HEK293 (cell line): ENCODE data around the gene SNCB.
A peak's percentile ranks its signal among the peaks of the same experiment; 100 is the strongest.

Experiments used
- CTCF ChIA-PET: fragments of 350-600 bp; formaldehyde crosslinking; extraction: SDS; loops from one replicate; lab custom pipeline; 2021; ENCODE audit warnings: antibody characterized with exemption; lab: Yijun Ruan, JAX
- POLR2A ChIA-PET: fragments of 300-600 bp; formaldehyde crosslinking; extraction: SDS; loops from one replicate; lab custom pipeline; 2020; ENCODE audit warnings: antibody characterized with exemption, inconsistent platforms; lab: Yijun Ruan, JAX
- H3K27ac ChIP-seq: fragments of 200-500 bp; sonication (Bioruptor generic); 2 replicates; pipeline ENCODE4 v1.5.1; 2014; ENCODE audit warnings: low read depth, low read length, control low read depth, inconsistent platforms; ENCODE audit errors: extremely low read depth
- H3K36me3 ChIP-seq, 2 experiments: fragments of 200-500 bp in 1 of 2; sonication (Bioruptor generic) in 1 of 2; 1 replicate in 1 of 2; 2 replicates in 1 of 2; pipeline ENCODE4 v1.5.1; 2014 to 2017; ENCODE audit warnings: inconsistent platforms in 2 of 2, low read length in 2 of 2; ENCODE audit not compliant: control insufficient read depth in 2 of 2, insufficient read depth in 1 of 2
- H3K4me1 ChIP-seq: fragments of 200-500 bp; sonication (Bioruptor generic); 2 replicates; pipeline ENCODE4 v1.5.1; 2014; ENCODE audit warnings: mild to moderate bottlenecking, low read length, inconsistent platforms; ENCODE audit not compliant: control insufficient read depth, insufficient read depth
- H3K4me3 ChIP-seq: 2 replicates; pipeline ENCODE4 v1.5.1; 2011; ENCODE audit warnings: low read depth, mild to moderate bottlenecking, control low read depth, low read length, moderate library complexity
- H3K9me3 ChIP-seq: fragments of 200-500 bp; sonication (Bioruptor generic); 2 replicates; pipeline ENCODE4 v1.5.1; 2014; ENCODE audit warnings: low read depth, low read length, inconsistent platforms; ENCODE audit not compliant: control insufficient read depth, insufficient read depth
- GLIS2 ChIP-seq: fragments of 450-650 bp; formaldehyde crosslinking; IDR thresholded peaks from 2 replicates; pipeline ENCODE4 v1.5.1; 2016; ENCODE audit warnings: missing biosample characterization, missing genetic modification characterization
- IKZF3 ChIP-seq: fragments of 450-650 bp; IDR thresholded peaks from 2 replicates; pipeline ENCODE4 v1.5.0; 2018; ENCODE audit warnings: missing biosample characterization, mild to moderate bottlenecking, missing genetic modification characterization, moderate library complexity
- SETDB1 ChIP-seq: IDR thresholded peaks from one replicate; pipeline ENCODE4 v1.6.1; 2017; ENCODE audit warnings: mild to moderate bottlenecking, low read length, moderate library complexity, mixed read lengths; ENCODE audit not compliant: insufficient read length
- ZBTB44 ChIP-seq: fragments of 450-650 bp; IDR thresholded peaks from 2 replicates; pipeline ENCODE4 v1.5.1; 2018; ENCODE audit warnings: missing biosample characterization, mild to moderate bottlenecking, missing genetic modification characterization
- ZEB2 ChIP-seq: fragments of 450-650 bp; formaldehyde crosslinking; IDR thresholded peaks from 2 replicates; pipeline ENCODE4 v1.5.1; 2016; ENCODE audit warnings: missing biosample characterization, missing genetic modification characterization
- ZFP37 ChIP-seq: fragments of 450-650 bp; formaldehyde crosslinking; IDR thresholded peaks from 2 replicates; pipeline ENCODE4 v1.5.1; 2016; ENCODE audit warnings: missing biosample characterization, missing genetic modification characterization
- ZNF121 ChIP-seq: fragments of 450-650 bp; formaldehyde crosslinking; IDR thresholded peaks from 2 replicates; pipeline ENCODE4 v1.5.1; 2016; ENCODE audit warnings: missing biosample characterization, missing genetic modification characterization
- ZNF175 ChIP-seq: fragments of 450-650 bp; formaldehyde crosslinking; IDR thresholded peaks from 2 replicates; pipeline ENCODE4 v1.5.1; 2016; ENCODE audit warnings: missing biosample characterization, missing genetic modification characterization
- ZNF184 ChIP-seq: fragments of 450-650 bp; IDR thresholded peaks from 2 replicates; pipeline ENCODE4 v1.5.1; 2018; ENCODE audit warnings: missing biosample characterization, mild to moderate bottlenecking, missing genetic modification characterization
- ZNF202 ChIP-seq: fragments of 450-650 bp; formaldehyde crosslinking; IDR thresholded peaks from 2 replicates; pipeline ENCODE4 v1.5.1; 2016; ENCODE audit warnings: missing biosample characterization, missing genetic modification characterization, borderline replicate concordance
- ZNF292 ChIP-seq: fragments of 450-650 bp; formaldehyde crosslinking; IDR thresholded peaks from 2 replicates; pipeline ENCODE4 v1.5.1; 2016; ENCODE audit warnings: low read depth, missing biosample characterization, missing genetic modification characterization, borderline replicate concordance
- ZNF549 ChIP-seq: fragments of 450-650 bp; IDR thresholded peaks from 2 replicates; pipeline ENCODE4 v1.5.1; 2018; ENCODE audit warnings: missing biosample characterization, missing genetic modification characterization, mild to moderate bottlenecking, inconsistent platforms, moderate library complexity
- ZNF600 ChIP-seq: fragments of 450-650 bp; formaldehyde crosslinking; IDR thresholded peaks from 2 replicates; pipeline ENCODE4 v1.5.1; 2016; ENCODE audit warnings: missing biosample characterization, missing genetic modification characterization
- ZNF626 ChIP-seq: fragments of 450-650 bp; sonication (Bioruptor Pico); formaldehyde crosslinking; IDR thresholded peaks from 2 replicates; pipeline ENCODE4 v1.5.1; 2018; ENCODE audit warnings: missing biosample characterization, missing genetic modification characterization, inconsistent platforms
- ZNF629 ChIP-seq: fragments of 450-650 bp; formaldehyde crosslinking; IDR thresholded peaks from 2 replicates; pipeline ENCODE4 v1.5.1; 2017; ENCODE audit warnings: missing biosample characterization, missing genetic modification characterization
- ZNF747 ChIP-seq: fragments of 450-650 bp; formaldehyde crosslinking; IDR thresholded peaks from 2 replicates; pipeline ENCODE4 v1.5.1; 2016; ENCODE audit warnings: missing biosample characterization, missing genetic modification characterization
- ZSCAN23 ChIP-seq: fragments of 450-650 bp; formaldehyde crosslinking; IDR thresholded peaks from 2 replicates; pipeline ENCODE4 v1.5.1; 2016; ENCODE audit warnings: missing biosample characterization, missing genetic modification characterization
- ZSCAN30 ChIP-seq: fragments of 450-650 bp; IDR thresholded peaks from 2 replicates; pipeline ENCODE4 v1.5.1; 2018; ENCODE audit warnings: missing biosample characterization, mild to moderate bottlenecking, missing genetic modification characterization, moderate library complexity
- TF ChIP-seq, protein P1 (sequence below): fragments of 450-650 bp; formaldehyde crosslinking; IDR thresholded peaks from 2 replicates; pipeline ENCODE4 v1.5.1; 2016; ENCODE audit warnings: missing biosample characterization, missing genetic modification characterization
- TF ChIP-seq, protein P2 (sequence below): fragments of 450-650 bp; formaldehyde crosslinking; IDR thresholded peaks from 2 replicates; pipeline ENCODE4 v1.5.1; 2016; ENCODE audit warnings: missing biosample characterization, missing genetic modification characterization
- TF ChIP-seq, protein P3 (sequence below): fragments of 450-650 bp; formaldehyde crosslinking; IDR thresholded peaks from 2 replicates; pipeline ENCODE4 v1.5.1; 2017; ENCODE audit warnings: missing biosample characterization, missing genetic modification characterization
- TF ChIP-seq, protein P4 (sequence below): fragments of 450-650 bp; formaldehyde crosslinking; IDR thresholded peaks from 2 replicates; pipeline ENCODE4 v1.5.1; 2016; ENCODE audit warnings: missing biosample characterization, missing genetic modification characterization

Gene SNCB

DNA sequence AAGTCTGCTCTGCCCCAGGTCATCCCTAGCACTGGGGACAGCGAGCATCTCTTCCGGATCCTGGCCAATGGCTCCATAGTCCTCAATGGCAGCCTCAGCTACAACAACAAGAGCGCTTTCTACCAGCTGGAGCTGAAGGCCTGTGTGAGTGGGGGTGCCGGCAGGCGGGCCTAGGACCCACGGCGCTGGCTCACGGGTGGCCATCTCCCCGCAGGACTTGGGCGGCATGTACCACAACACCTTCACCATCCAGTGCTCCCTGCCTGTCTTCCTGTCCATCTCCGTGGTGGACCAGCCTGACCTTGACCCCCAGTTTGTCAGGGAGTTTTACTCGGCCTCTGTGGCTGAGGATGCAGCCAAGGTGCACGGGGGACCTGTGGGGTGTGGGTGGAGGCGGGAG lies 55.3 kb downstream of the SNCB start:
- CTCF ChIA-PET, result interaction anchor here (0.6 to 2.1 kb wide), 6 partner anchors 9 to 118 kb away, joined by 3 to 9 read pairs (median 4); partner anchors contain the start of gene TSPAN17
- TF ChIP-seq ZNF121 (no peak), ZBTB44 (tag by site-specific recombination) (no peak), GLIS2 (tag by site-specific recombination) (no peak), ZNF202 (no peak), ZNF747 (no peak), SETDB1 (no peak), ZNF184 (tag by site-specific recombination) (no peak)
- TF ChIP-seq, protein P1, sequence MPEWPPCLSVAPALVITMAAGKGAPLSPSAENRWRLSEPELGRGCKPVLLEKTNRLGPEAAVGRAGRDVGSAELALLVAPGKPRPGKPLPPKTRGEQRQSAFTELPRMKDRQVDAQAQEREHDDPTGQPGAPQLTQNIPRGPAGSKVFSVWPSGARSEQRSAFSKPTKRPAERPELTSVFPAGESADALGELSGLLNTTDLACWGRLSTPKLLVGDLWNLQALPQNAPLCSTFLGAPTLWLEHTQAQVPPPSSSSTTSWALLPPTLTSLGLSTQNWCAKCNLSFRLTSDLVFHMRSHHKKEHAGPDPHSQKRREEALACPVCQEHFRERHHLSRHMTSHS (tag by site-specific recombination), result no peak
- TF ChIP-seq, all 188 proteins: peak for 0
- Histone ChIP-seq H3K4me1 (no peaks in the 10 kb centered on the region), H3K27ac (no peak overlapping the region), H3K36me3 (no peaks in the 10 kb centered on the region), H3K4me3 (no peak overlapping the region), H3K9me3 (no peaks in the 10 kb centered on the region)
- POLR2A ChIA-PET, result no interaction called here

DNA sequence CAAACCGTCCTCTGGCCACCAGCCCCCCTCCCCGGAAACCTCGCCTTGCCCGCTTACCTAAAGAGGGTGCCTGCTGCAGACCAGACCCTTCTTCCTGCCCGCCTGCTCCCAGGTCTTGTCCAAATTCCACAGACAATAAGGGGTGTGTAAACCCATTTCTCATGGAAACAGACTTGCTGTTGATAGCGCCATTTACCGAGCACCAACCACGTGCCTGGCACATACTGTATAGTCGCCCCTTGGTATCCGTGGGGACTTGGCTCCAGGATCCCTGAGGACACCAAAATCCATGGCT lies 56.1 kb downstream of the SNCB start:
- no peaks in the 10 kb centered on the region for H3K9me3 ChIP-seq
- no peak for TF ChIP-seq ZNF292 (tag by site-specific recombination)
- TF ChIP-seq, protein P2, sequence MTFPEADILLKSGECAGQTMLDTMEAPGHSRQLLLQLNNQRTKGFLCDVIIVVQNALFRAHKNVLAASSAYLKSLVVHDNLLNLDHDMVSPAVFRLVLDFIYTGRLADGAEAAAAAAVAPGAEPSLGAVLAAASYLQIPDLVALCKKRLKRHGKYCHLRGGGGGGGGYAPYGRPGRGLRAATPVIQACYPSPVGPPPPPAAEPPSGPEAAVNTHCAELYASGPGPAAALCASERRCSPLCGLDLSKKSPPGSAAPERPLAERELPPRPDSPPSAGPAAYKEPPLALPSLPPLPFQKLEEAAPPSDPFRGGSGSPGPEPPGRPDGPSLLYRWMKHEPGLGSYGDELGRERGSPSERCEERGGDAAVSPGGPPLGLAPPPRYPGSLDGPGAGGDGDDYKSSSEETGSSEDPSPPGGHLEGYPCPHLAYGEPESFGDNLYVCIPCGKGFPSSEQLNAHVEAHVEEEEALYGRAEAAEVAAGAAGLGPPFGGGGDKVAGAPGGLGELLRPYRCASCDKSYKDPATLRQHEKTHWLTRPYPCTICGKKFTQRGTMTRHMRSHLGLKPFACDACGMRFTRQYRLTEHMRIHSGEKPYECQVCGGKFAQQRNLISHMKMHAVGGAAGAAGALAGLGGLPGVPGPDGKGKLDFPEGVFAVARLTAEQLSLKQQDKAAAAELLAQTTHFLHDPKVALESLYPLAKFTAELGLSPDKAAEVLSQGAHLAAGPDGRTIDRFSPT, result no peak
- 0 out of 2 replicates have a peak, but pooled peaks have one; percentile 11 for TF ChIP-seq ZSCAN30 (tag by site-specific recombination)
- no peak for TF ChIP-seq ZNF175 (tag by site-specific recombination)
- TF ChIP-seq ZEB2 (tag by site-specific recombination), result 0 out of 2 replicates have a peak, but pooled peaks have one; percentile 2
- H3K4me3 ChIP-seq, result no peak overlapping the region
- H3K27ac ChIP-seq, result no peak overlapping the region
- no peaks in the 10 kb centered on the region for H3K4me1 ChIP-seq
- ChIA-PET CTCF (interaction anchor here (0.6 to 2.4 kb wide), 12 partner anchors 9 to 1697 kb away, joined by 3 to 18 read pairs (median 6); partner anchors contain the start of gene TSPAN17), POLR2A (interaction anchor here (1.6 kb wide), 1 partner anchor 37 kb away, joined by 6 read pairs; the partner anchor contains the start of gene RNF44)
- H3K36me3 ChIP-seq, result no peaks in the 10 kb centered on the region

DNA sequence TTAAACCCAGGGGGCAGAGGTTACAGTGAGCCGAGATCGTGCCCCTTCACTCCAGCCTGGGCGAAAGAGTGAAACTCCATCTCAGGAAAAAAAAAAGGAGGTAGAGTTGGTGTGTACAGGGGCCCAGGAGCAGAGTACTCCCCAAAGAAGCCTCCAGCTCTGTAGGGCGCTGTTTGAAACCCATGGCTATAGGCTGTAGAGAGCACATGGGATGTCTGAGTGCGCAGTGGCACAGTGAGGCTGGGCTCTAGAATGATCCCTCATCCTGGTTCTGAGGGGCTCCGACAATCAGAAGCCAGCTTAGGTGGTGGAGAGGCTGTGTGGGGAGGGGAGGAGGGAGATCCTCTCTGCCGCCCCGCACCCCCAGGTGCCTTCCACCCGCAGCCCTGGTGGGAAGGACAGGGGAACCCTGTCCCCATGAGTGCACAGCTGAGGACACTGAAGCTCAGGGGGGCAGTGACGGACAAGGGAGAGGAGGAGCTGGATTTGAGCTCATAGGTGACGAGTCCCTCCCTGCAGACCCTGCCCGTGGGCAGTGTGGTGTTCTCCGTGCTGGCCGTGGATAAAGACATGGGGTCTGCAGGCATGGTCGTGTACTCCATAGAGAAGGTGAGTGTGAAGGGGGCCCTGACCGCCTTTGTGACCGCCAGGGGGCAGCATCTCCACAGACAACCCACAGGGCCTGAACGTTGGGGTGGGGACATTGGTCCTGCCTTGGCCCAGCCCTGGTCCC lies 56.6 kb downstream of the SNCB start:
- CTCF ChIA-PET, result interaction anchor here (0.6 to 2.4 kb wide), 27 partner anchors 10 to 539 kb away, joined by 3 to 18 read pairs (median 4); partner anchors contain the start of genes EIF4E1B, SNCB and TSPAN17
- POLR2A ChIA-PET, result interaction anchor here (1.6 kb wide), 1 partner anchor 36 kb away, joined by 6 read pairs; the partner anchor contains the start of gene RNF44
- no peak overlapping the region for H3K27ac ChIP-seq
- no peaks in the 10 kb centered on the region for H3K4me1 ChIP-seq
- no peaks in the 10 kb centered on the region for H3K9me3 ChIP-seq
- H3K4me3 ChIP-seq, result no peak overlapping the region
- no peaks in the 10 kb centered on the region for H3K36me3 ChIP-seq
- no peak for TF ChIP-seq ZNF626 (tag by site-specific recombination)
- TF ChIP-seq, protein P3, sequence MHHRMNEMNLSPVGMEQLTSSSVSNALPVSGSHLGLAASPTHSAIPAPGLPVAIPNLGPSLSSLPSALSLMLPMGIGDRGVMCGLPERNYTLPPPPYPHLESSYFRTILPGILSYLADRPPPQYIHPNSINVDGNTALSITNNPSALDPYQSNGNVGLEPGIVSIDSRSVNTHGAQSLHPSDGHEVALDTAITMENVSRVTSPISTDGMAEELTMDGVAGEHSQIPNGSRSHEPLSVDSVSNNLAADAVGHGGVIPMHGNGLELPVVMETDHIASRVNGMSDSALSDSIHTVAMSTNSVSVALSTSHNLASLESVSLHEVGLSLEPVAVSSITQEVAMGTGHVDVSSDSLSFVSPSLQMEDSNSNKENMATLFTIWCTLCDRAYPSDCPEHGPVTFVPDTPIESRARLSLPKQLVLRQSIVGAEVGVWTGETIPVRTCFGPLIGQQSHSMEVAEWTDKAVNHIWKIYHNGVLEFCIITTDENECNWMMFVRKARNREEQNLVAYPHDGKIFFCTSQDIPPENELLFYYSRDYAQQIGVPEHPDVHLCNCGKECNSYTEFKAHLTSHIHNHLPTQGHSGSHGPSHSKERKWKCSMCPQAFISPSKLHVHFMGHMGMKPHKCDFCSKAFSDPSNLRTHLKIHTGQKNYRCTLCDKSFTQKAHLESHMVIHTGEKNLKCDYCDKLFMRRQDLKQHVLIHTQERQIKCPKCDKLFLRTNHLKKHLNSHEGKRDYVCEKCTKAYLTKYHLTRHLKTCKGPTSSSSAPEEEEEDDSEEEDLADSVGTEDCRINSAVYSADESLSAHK (tag by site-specific recombination), result no peak
- TF ChIP-seq, protein P4, sequence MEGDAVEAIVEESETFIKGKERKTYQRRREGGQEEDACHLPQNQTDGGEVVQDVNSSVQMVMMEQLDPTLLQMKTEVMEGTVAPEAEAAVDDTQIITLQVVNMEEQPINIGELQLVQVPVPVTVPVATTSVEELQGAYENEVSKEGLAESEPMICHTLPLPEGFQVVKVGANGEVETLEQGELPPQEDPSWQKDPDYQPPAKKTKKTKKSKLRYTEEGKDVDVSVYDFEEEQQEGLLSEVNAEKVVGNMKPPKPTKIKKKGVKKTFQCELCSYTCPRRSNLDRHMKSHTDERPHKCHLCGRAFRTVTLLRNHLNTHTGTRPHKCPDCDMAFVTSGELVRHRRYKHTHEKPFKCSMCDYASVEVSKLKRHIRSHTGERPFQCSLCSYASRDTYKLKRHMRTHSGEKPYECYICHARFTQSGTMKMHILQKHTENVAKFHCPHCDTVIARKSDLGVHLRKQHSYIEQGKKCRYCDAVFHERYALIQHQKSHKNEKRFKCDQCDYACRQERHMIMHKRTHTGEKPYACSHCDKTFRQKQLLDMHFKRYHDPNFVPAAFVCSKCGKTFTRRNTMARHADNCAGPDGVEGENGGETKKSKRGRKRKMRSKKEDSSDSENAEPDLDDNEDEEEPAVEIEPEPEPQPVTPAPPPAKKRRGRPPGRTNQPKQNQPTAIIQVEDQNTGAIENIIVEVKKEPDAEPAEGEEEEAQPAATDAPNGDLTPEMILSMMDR (tag by site-specific recombination), result peak; percentile 82
- TF ChIP-seq GLIS2 (tag by site-specific recombination), result peak; percentile 63
- no peak for TF ChIP-seq ZSCAN23 (tag by site-specific recombination)
- TF ChIP-seq ZNF629 (tag by site-specific recombination), result 0 out of 2 replicates have a peak, but pooled peaks have one; percentile 11
- 0 out of 2 replicates have a peak, but pooled peaks have one; percentile 21 for TF ChIP-seq ZNF600 (tag by site-specific recombination)
- no peak for TF ChIP-seq ZNF549
- no peak for TF ChIP-seq IKZF3
- no peak for TF ChIP-seq ZFP37 (tag by site-specific recombination)
